Neural cell (in vitro differentiated cells): ENCODE measurements around the gene TOGARAM1. TPM values are rescaled to one million over a fixed set of nuclear protein-coding genes. Genes with fewer than 3 reads are reported as not detected.

Experiments
- H2AFZ ChIP-seq: fragments of 200-600, 300-800 bp; sonication (generic), shearing (Covaris generic); 2 replicates; pipeline ENCODE4 v1.6.0; 2014; ENCODE audit warnings: low read depth, mild to moderate bottlenecking, antibody characterized with exemption, low read length, moderate library complexity
- H3F3A ChIP-seq: fragments of 200-600 bp; shearing (Covaris generic); 2 replicates; pipeline ENCODE4 v1.6.1; 2016; ENCODE audit warnings: mild to moderate bottlenecking, moderate library complexity, mixed read lengths, antibody characterized with exemption, low read length; ENCODE audit not compliant: insufficient read depth, poor library complexity, severe bottlenecking
- H3K27ac ChIP-seq: fragments of 200-600, 300-800 bp; sonication (generic), shearing (Covaris generic); 2 replicates; pipeline ENCODE4 v1.5.1; 2014; ENCODE audit warnings: mild to moderate bottlenecking, low read length, moderate library complexity
- H3K27me3 ChIP-seq: fragments of 300-800, 200-600 bp; sonication (generic), shearing (Covaris generic); 2 replicates; pipeline ENCODE4 v1.6.0; 2014; ENCODE audit warnings: mild to moderate bottlenecking, low read depth, low read length, moderate library complexity; ENCODE audit not compliant: insufficient read depth
- H3K36me3 ChIP-seq: fragments of 300-800, 200-600 bp; sonication (generic), shearing (Covaris generic); 2 replicates; pipeline ENCODE4 v1.5.1; 2014; ENCODE audit warnings: mild to moderate bottlenecking, antibody characterized with exemption, low read length, moderate library complexity; ENCODE audit not compliant: insufficient read depth
- H3K4me2 ChIP-seq: fragments of 300-800, 200-600 bp; sonication (generic), shearing (Covaris generic); 2 replicates; pipeline ENCODE4 v1.6.0; 2014; ENCODE audit warnings: mild to moderate bottlenecking, low read length
- H3K4me3 ChIP-seq: fragments of 300-800, 200-600 bp; sonication (generic), shearing (Covaris generic); 2 replicates; pipeline ENCODE4 v1.5.1; 2014; ENCODE audit warnings: mild to moderate bottlenecking, low read length, moderate library complexity
- H3K79me2 ChIP-seq: fragments of 200-600 bp; shearing (Covaris generic); replicated peaks from 2 replicates; pipeline ENCODE4 v1.6.0; 2014; ENCODE audit warnings: mild to moderate bottlenecking, low read length, moderate library complexity; ENCODE audit not compliant: insufficient read depth
- H3K9ac ChIP-seq: fragments of 300-800, 200-600 bp; sonication (generic), shearing (Covaris generic); 2 replicates; pipeline ENCODE4 v1.6.1; 2016; ENCODE audit warnings: mild to moderate bottlenecking, low read length, mixed read lengths
- H3K9me2 ChIP-seq: fragments of 200-600 bp; shearing (Covaris generic); 2 replicates; pipeline ENCODE4 v1.6.1; 2016; ENCODE audit warnings: mild to moderate bottlenecking, low read length, mixed read lengths; ENCODE audit not compliant: insufficient read depth
- H3K9me3 ChIP-seq: fragments of 200-600, 300-800 bp; sonication (generic), shearing (Covaris generic); 2 replicates; pipeline ENCODE4 v1.6.1; 2016; ENCODE audit warnings: mild to moderate bottlenecking, mixed run types, low read length, moderate library complexity, mixed read lengths
- H4K20me1 ChIP-seq: fragments of 200-600 bp; shearing (Covaris generic); 2 replicates; pipeline ENCODE4 v1.6.1; 2016; ENCODE audit warnings: mild to moderate bottlenecking, mixed run types; ENCODE audit not compliant: insufficient read depth
- CTCF ChIP-seq: fragments of 450-650 bp; IDR thresholded peaks from 2 replicates; pipeline ENCODE4 v1.5.1; 2014; ENCODE audit warnings: antibody characterized with exemption, mild to moderate bottlenecking, moderate library complexity; ENCODE audit not compliant: poor library complexity, severe bottlenecking
- EP300 ChIP-seq: fragments of 450-650 bp; conservative IDR thresholded peaks from 2 replicates; pipeline ENCODE4 v1.6.1; 2014; ENCODE audit warnings: antibody characterized with exemption, mild to moderate bottlenecking, moderate library complexity; ENCODE audit not compliant: poor library complexity, severe bottlenecking
- EZH2 ChIP-seq: fragments of 200-600, 300-800 bp; shearing (Covaris generic), sonication (generic); IDR thresholded peaks from 2 replicates; pipeline ENCODE4 v1.6.1; 2014; ENCODE audit warnings: antibody characterized with exemption, low read length, borderline replicate concordance, mild to moderate bottlenecking; ENCODE audit not compliant: insufficient read depth, poor library complexity, severe bottlenecking
- MXI1 ChIP-seq: fragments of 450-650 bp; conservative IDR thresholded peaks from 2 replicates; pipeline ENCODE4 v1.6.1; 2014; ENCODE audit warnings: antibody characterized with exemption, mild to moderate bottlenecking; ENCODE audit not compliant: poor library complexity, severe bottlenecking
- POLR2AphosphoS5 ChIP-seq: IDR thresholded peaks from 2 replicates; pipeline ENCODE4 v1.6.1; 2012
- RAD21 ChIP-seq: fragments of 450-650 bp; conservative IDR thresholded peaks from 2 replicates; pipeline ENCODE4 v1.6.1; 2014; ENCODE audit warnings: antibody characterized with exemption, mild to moderate bottlenecking, moderate library complexity
- REST ChIP-seq: IDR thresholded peaks from 2 replicates; pipeline ENCODE4 v1.6.1; 2012; ENCODE audit warnings: borderline replicate concordance
- SMC3 ChIP-seq: fragments of 450-650 bp; conservative IDR thresholded peaks from 2 replicates; pipeline ENCODE4 v1.6.1; 2014; ENCODE audit warnings: antibody characterized with exemption, mild to moderate bottlenecking, moderate library complexity; ENCODE audit not compliant: poor library complexity
- TAF1 ChIP-seq: IDR thresholded peaks from 2 replicates; pipeline ENCODE4 v1.6.1; 2012; ENCODE audit warnings: low read depth
- polyA plus RNA-seq: library from polyadenylated mRNA; depleted of rRNA; stranded (reverse); fragments of >200 nt; gene quantifications from 2 replicates; pipeline ENCODE4 v1.2.3, GENCODE V29; 2014

The TOGARAM1 gene
- polyA plus RNA-seq, 1 donor from 2014 or later = 23.8 TPM

- H4K20me1 ChIP-seq = peaks cover 3% of the 10 kb centered on the region
- peak overlapping the region; percentile 85 for H3K4me2 ChIP-seq
- H3K4me3 ChIP-seq = peak overlapping the region; percentile 85
- H3K9me3 ChIP-seq = no peaks in the 10 kb centered on the region
- peaks cover 81% of the 10 kb centered on the region for H3K79me2 ChIP-seq
- no peaks in the 10 kb centered on the region for H3K27me3 ChIP-seq
- no peaks in the 10 kb centered on the region for H3K36me3 ChIP-seq
- peak overlapping the region; percentile 95 for H3K27ac ChIP-seq
- no peak overlapping the region for H2AFZ ChIP-seq
- peaks cover 7% of the 10 kb centered on the region for H3F3A ChIP-seq
- TF ChIP-seq REST (no peak), EP300 (no peak), CTCF (no peak), POLR2AphosphoS5 (no peak), MXI1 (no peak), SMC3 (no peak), RAD21 (no peak), EZH2 (no peak), TAF1 (no peak)
- H3K9ac ChIP-seq = peak overlapping the region; percentile 89
- H3K9me2 ChIP-seq = no peaks in the 10 kb centered on the region
These were observed 1.1 kb downstream of the TOGARAM1 start for GRCh38 chr14:44963044-44963528.

- no peaks in the 10 kb centered on the region for H3K9me2 ChIP-seq
- H3K4me3 ChIP-seq = peak overlapping the region; percentile 85
- no peaks in the 10 kb centered on the region for H3K36me3 ChIP-seq
- H3F3A ChIP-seq = peaks cover 7% of the 10 kb centered on the region
- no peaks in the 10 kb centered on the region for H3K9me3 ChIP-seq
- peak overlapping the region; percentile 85 for H3K4me2 ChIP-seq
- TF ChIP-seq EZH2 (no peak), MXI1 (peak; percentile 58), SMC3 (no peak)
- H3K27me3 ChIP-seq = no peaks in the 10 kb centered on the region
- peak overlapping the region; percentile 95 for H3K27ac ChIP-seq
- H3K9ac ChIP-seq = peak overlapping the region; percentile 89
- H2AFZ ChIP-seq = no peak overlapping the region
- H3K79me2 ChIP-seq = peaks cover 81% of the 10 kb centered on the region
- peaks cover 3% of the 10 kb centered on the region for H4K20me1 ChIP-seq
These were observed 1.9 kb downstream of the TOGARAM1 start for GRCh38 chr14:44963775-44964380.
